ENCODE data around the gene RAPGEF2. TPM values are rescaled to one million over a fixed set of nuclear protein-coding genes. Genes with fewer than 3 reads are reported as not detected.

RAPGEF2 gene
- total and polyA plus RNA-seq, 2 experiments from 2014 or later, result 8.4 to 79.3 TPM

GRCh38 chr4:159097144-159097543 lies 5.7 kb upstream of the RAPGEF2 start:
- no peaks in the 10 kb centered on the region for H3K9me3 ChIP-seq (ENCODE audit: low read depth)
- H3K27ac ChIP-seq, result no peak overlapping the region
- H3K4me2 ChIP-seq, result no peak overlapping the region
- WGBS (ENCODE audit: low lambda C conversion rate, missing lambda C conversion rate), result 74% methylated on average over 1 of the region's 1 CpG
- no peak overlapping the region for H3K4me3 ChIP-seq
- H2AFZ ChIP-seq, result no peak overlapping the region
- no peaks in the 10 kb centered on the region for H4K20me1 ChIP-seq (ENCODE audit: insufficient read depth, poor library complexity, severe bottlenecking)
- peaks cover 10% of the 10 kb centered on the region for H3K4me1 ChIP-seq (ENCODE audit: insufficient read depth)
- DNase-seq (ENCODE audit: low spot score), result no peak
- no peaks in the 10 kb centered on the region for H3K9me2 ChIP-seq (replicated peaks; ENCODE audit: insufficient read depth)
- H3K27me3 ChIP-seq, result no peaks in the 10 kb centered on the region
- no peak for TF ChIP-seq EZH2 (IDR thresholded peaks at IDR 0.05; ENCODE audit: borderline replicate concordance)
- TF ChIP-seq EZH2phosphoT487 (IDR thresholded peaks at IDR 0.05; ENCODE audit: low read depth, severe bottlenecking, unreplicated experiment), result no peak
- TF ChIP-seq CTCF (IDR thresholded peaks at IDR 0.05; ENCODE audit: poor library complexity), result no peak
- H3K36me3 ChIP-seq (replicated peaks; ENCODE audit: insufficient read depth, low read depth), result no peaks in the 10 kb centered on the region
- no peaks in the 10 kb centered on the region for H3K79me2 ChIP-seq

GRCh38 chr4:159097785-159098184 lies 5.1 kb upstream of the RAPGEF2 start:
- no peak overlapping the region for H3K4me2 ChIP-seq

GRCh38 chr4:159098482-159099127 lies 4.3 kb upstream of the RAPGEF2 start:
- Histone ChIP-seq H3K4me3 (no peak overlapping the region), H3K4me1 (ENCODE audit: insufficient read depth) (peaks cover 10% of the 10 kb centered on the region), H2AFZ (no peak overlapping the region), H3K36me3 (replicated peaks; ENCODE audit: insufficient read depth, low read depth) (no peaks in the 10 kb centered on the region), H3K9me2 (replicated peaks; ENCODE audit: insufficient read depth) (no peaks in the 10 kb centered on the region), H3K27ac (peak overlapping the region; percentile 50), H3K27me3 (no peaks in the 10 kb centered on the region), H4K20me1 (ENCODE audit: insufficient read depth, poor library complexity, severe bottlenecking) (no peaks in the 10 kb centered on the region), H3K9me3 (ENCODE audit: low read depth) (no peaks in the 10 kb centered on the region), H3K4me2 (no peak overlapping the region), H3K79me2 (peaks cover 3% of the 10 kb centered on the region)
- TF ChIP-seq EZH2phosphoT487 (IDR thresholded peaks at IDR 0.05; ENCODE audit: low read depth, severe bottlenecking, unreplicated experiment) (no peak), CTCF (IDR thresholded peaks at IDR 0.05; ENCODE audit: poor library complexity) (no peak), EZH2 (IDR thresholded peaks at IDR 0.05; ENCODE audit: borderline replicate concordance) (no peak)
- DNase-seq (ENCODE audit: low spot score), result no peak

More at GRCh38 chr4:159097785-159098184, 5.1 kb upstream of the RAPGEF2 start:
- Histone ChIP-seq H3K27me3 (no peaks in the 10 kb centered on the region), H3K9me3 (ENCODE audit: low read depth) (no peaks in the 10 kb centered on the region), H3K79me2 (no peaks in the 10 kb centered on the region), H3K27ac (peak overlapping the region; percentile 50), H2AFZ (no peak overlapping the region), H3K4me1 (ENCODE audit: insufficient read depth) (peaks cover 10% of the 10 kb centered on the region), H4K20me1 (ENCODE audit: insufficient read depth, poor library complexity, severe bottlenecking) (no peaks in the 10 kb centered on the region), H3K36me3 (replicated peaks; ENCODE audit: insufficient read depth, low read depth) (no peaks in the 10 kb centered on the region), H3K9me2 (replicated peaks; ENCODE audit: insufficient read depth) (no peaks in the 10 kb centered on the region), H3K4me3 (no peak overlapping the region)
- DNase-seq (ENCODE audit: low spot score), result peak; percentile 28
- no peak for TF ChIP-seq CTCF (IDR thresholded peaks at IDR 0.05; ENCODE audit: poor library complexity)
- TF ChIP-seq EZH2 (IDR thresholded peaks at IDR 0.05; ENCODE audit: borderline replicate concordance), result no peak
- no peak for TF ChIP-seq EZH2phosphoT487 (IDR thresholded peaks at IDR 0.05; ENCODE audit: low read depth, severe bottlenecking, unreplicated experiment)
- 4% methylated on average over 1 of the region's 1 CpG for WGBS (ENCODE audit: low lambda C conversion rate, missing lambda C conversion rate)

Measured in hepatocyte (in vitro differentiated cells).